PC-3 (cell line): ENCODE data around the gene ATRAID. TPM values are rescaled to one million over a fixed set of nuclear protein-coding genes. Genes with fewer than 3 reads are reported as not detected.

Source experiments
- ATAC-seq: fragments of 200-7000 bp; cut with Tn5 transposase; 2 replicates; pipeline ENCODE4 v1.9.1; 2020; ENCODE audit warnings: mild to moderate bottlenecking, moderate library complexity
- BruUV-seq: library from RNA; stranded (reverse); fragments of 400-500 nt; replicated peaks from 2 replicates; lab custom pipeline; 2021; lab: Mats Ljungman, UMichigan
- CTCF ChIA-PET: fragments of 300-600 bp; sonication (Branson Sonifier 250); formaldehyde crosslinking; loops from one replicate; lab custom pipeline; 2022; ENCODE audit warnings: antibody characterized with exemption; lab: Charles Lee
- POLR2A ChIA-PET: fragments of 300-600 bp; sonication (Branson Sonifier 250); formaldehyde crosslinking; loops from one replicate; lab custom pipeline; 2022; ENCODE audit warnings: antibody characterized with exemption; ENCODE audit not compliant: unreplicated experiment; lab: Charles Lee
- DNase-seq: peaks from one replicate; pipeline ENCODE4 v3.0.0-alpha.2; 2015
- H2AFZ ChIP-seq: fragments of 300-600 bp; sonication (generic); 2 replicates; pipeline ENCODE4 v1.6.0; 2016; ENCODE audit warnings: antibody characterized with exemption, low read length
- H3F3A ChIP-seq: fragments of 300-600 bp; sonication (generic); one replicate; pipeline ENCODE4 v1.6.0; 2017; ENCODE audit warnings: antibody characterized with exemption, low read length, control low read depth, mild to moderate bottlenecking; ENCODE audit not compliant: unreplicated experiment
- H3K27ac ChIP-seq: fragments of 300-600 bp; sonication (generic); 2 replicates; pipeline ENCODE4 v1.5.1; 2016; ENCODE audit warnings: mild to moderate bottlenecking, low read length
- H3K27me3 ChIP-seq: fragments of 300-600 bp; sonication (generic); 2 replicates; pipeline ENCODE4 v1.6.1; 2016; ENCODE audit warnings: low read length, mixed read lengths
- H3K36me3 ChIP-seq: fragments of 300-600 bp; sonication (generic); 2 replicates; pipeline ENCODE4 v1.6.1; 2016; ENCODE audit warnings: low read depth, mixed run types, low read length, mixed read lengths
- H3K4me1 ChIP-seq: fragments of 300-600 bp; sonication (generic); 2 replicates; pipeline ENCODE4 v1.5.1; 2016; ENCODE audit warnings: low read length; ENCODE audit not compliant: insufficient read depth
- H3K4me2 ChIP-seq: fragments of 300-600 bp; sonication (generic); 2 replicates; pipeline ENCODE4 v1.6.0; 2016; ENCODE audit warnings: low read length
- H3K4me3 ChIP-seq: fragments of 300-600 bp; sonication (generic); 2 replicates; pipeline ENCODE4 v1.5.1; 2016; ENCODE audit warnings: mild to moderate bottlenecking, low read length, mixed read lengths
- H3K79me2 ChIP-seq: fragments of 300-600 bp; sonication (generic); 2 replicates; pipeline ENCODE4 v1.6.1; 2017; ENCODE audit warnings: low read length, mixed read lengths
- H3K9ac ChIP-seq: fragments of 300-600 bp; sonication (generic); 2 replicates; pipeline ENCODE4 v1.6.0; 2016; ENCODE audit warnings: mild to moderate bottlenecking, low read length
- H3K9me2 ChIP-seq: fragments of 300-600 bp; sonication (generic); replicated peaks from 2 replicates; pipeline ENCODE4 v1.6.1; 2016; ENCODE audit warnings: mixed run types, low read length, mixed read lengths
- H3K9me3 ChIP-seq: fragments of 300-600 bp; sonication (generic); 2 replicates; pipeline ENCODE4 v1.6.1; 2016; ENCODE audit warnings: low read length, mixed read lengths
- H4K20me1 ChIP-seq: fragments of 300-600 bp; sonication (generic); 2 replicates; pipeline ENCODE4 v1.6.1; 2016; ENCODE audit warnings: low read length, mixed read lengths
- EZH2 ChIP-seq: fragments of 300-600 bp; sonication (generic); IDR thresholded peaks from one replicate; pipeline ENCODE4 v1.6.1; 2017; ENCODE audit warnings: antibody characterized with exemption, mild to moderate bottlenecking, low read length; ENCODE audit not compliant: unreplicated experiment
- EZH2phosphoT487 ChIP-seq: fragments of 300-600 bp; sonication (generic); IDR thresholded peaks from 2 replicates; pipeline ENCODE4 v1.6.1; 2018; ENCODE audit warnings: mild to moderate bottlenecking, antibody characterized with exemption, low read length, borderline replicate concordance
- intact Hi-C: fragments of 100-400 bp; cut with micrococcal nuclease; formaldehyde crosslinking; loops from 2 replicates; pipeline ENCODE4 v1.9.0; 2023
- total RNA-seq: library from RNA; depleted of rRNA; stranded (reverse); fragments of >200 nt; gene quantifications from 2 replicates; pipeline ENCODE4 v1.2.3, GENCODE V29; 2014
- TF ChIP-seq, protein P1 (sequence below): fragments of 300-600 bp; sonication (generic); conservative IDR thresholded peaks from 2 replicates; pipeline ENCODE4 v1.5.1; 2017; ENCODE audit warnings: antibody characterized with exemption, low read depth, mild to moderate bottlenecking, low read length

The ATRAID gene
- total RNA-seq, 1 experiment from 2014 or later = 111 TPM

DNA sequence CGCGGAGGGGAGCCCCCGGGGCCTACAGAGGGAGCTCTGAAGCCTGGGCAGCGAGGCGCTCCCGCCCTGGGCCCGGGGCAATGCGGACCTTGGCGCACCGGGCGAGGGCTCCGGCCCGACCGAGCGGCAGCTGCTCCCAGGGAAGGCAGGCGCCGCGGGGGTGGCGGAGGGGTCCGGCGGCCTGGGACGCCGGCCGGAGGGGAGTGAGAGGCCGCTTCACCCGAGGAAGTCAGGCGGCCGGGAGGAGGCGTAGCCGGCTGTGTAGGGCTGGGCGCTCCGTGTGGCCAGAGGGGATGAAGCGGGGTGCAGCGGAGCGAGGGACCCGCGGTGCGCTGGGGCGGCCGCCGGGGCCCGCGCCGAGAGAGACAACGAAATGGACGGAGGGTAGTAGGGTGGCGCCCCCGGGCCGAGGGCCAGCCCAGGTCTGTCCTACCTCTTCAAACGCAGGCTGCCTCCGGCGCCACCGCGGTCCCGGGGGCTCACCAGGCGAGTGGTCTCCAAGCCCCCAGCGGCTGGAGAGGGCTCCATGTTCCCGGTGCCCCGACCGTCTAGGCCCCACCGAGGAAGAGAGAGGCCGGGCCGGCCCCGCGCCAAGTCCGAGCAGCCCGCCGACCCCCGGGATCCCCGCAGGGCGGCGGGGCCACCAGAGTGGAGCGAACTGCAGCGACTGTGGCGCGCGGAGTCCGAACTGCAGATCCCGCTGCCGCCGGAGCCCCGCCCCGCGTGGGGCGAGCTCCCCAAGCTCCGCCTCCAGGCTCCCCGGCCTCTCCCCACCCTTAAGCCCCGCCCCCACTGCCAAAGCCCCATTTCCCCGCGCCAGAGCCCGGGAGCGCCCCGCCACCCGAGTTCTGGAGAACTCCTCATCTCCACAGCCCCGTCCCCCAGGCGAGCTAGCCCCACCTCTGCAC, 50.8 kb downstream of the ATRAID start, which contains the start of gene SLC30A3:
SLC30A3 (minus strand) TSS at position 669 of the 908 bp plus-strand sequence; CDS start at position 528, 141 bp downstream.
- TF ChIP-seq EZH2 (peak; percentile 93), EZH2phosphoT487 (peak; percentile 61; the same call in 1 of the 2 replicates)
- TF ChIP-seq, protein P1, sequence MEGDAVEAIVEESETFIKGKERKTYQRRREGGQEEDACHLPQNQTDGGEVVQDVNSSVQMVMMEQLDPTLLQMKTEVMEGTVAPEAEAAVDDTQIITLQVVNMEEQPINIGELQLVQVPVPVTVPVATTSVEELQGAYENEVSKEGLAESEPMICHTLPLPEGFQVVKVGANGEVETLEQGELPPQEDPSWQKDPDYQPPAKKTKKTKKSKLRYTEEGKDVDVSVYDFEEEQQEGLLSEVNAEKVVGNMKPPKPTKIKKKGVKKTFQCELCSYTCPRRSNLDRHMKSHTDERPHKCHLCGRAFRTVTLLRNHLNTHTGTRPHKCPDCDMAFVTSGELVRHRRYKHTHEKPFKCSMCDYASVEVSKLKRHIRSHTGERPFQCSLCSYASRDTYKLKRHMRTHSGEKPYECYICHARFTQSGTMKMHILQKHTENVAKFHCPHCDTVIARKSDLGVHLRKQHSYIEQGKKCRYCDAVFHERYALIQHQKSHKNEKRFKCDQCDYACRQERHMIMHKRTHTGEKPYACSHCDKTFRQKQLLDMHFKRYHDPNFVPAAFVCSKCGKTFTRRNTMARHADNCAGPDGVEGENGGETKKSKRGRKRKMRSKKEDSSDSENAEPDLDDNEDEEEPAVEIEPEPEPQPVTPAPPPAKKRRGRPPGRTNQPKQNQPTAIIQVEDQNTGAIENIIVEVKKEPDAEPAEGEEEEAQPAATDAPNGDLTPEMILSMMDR = no peak
- peak within 1 kb of the TSS; percentile 58 for H2AFZ ChIP-seq
- ChIA-PET POLR2A (interaction anchor here (0.6 kb wide), 1 partner anchor 177 kb away, joined by 5 read pairs; no protein-coding TSS in a partner anchor), CTCF (interaction anchor here (0.6 to 1.1 kb wide), 2 partner anchors 31 to 33 kb away, joined by 5 to 7 read pairs; no protein-coding TSS in a partner anchor)
- H3F3A ChIP-seq = no peaks in the 10 kb centered on the region
- H3K27ac ChIP-seq = no peak within 1 kb of the TSS
- H3K27me3 ChIP-seq = peaks cover 54% of the 10 kb centered on the region
- H3K79me2 ChIP-seq = no peaks in the 10 kb centered on the region
- DNase-seq (no peak), ATAC-seq (peak; percentile 50)
- BruUV-seq = no TSS peak
- no peaks in the 10 kb centered on the region for H4K20me1 ChIP-seq
- intact Hi-C loops = no loop called here
- no peaks in the 10 kb centered on the region for H3K9me2 ChIP-seq
- H3K9me3 ChIP-seq = no peaks in the 10 kb centered on the region
- peaks cover 18% of the 10 kb centered on the region; the same call in 1 of the 2 replicates for H3K4me1 ChIP-seq
- no peaks in the 10 kb centered on the region for H3K36me3 ChIP-seq
- H3K4me2 ChIP-seq = peak within 1 kb of the TSS; percentile 93
- peak within 1 kb of the TSS; percentile 71 for H3K4me3 ChIP-seq
- no peak within 1 kb of the TSS for H3K9ac ChIP-seq

DNA sequence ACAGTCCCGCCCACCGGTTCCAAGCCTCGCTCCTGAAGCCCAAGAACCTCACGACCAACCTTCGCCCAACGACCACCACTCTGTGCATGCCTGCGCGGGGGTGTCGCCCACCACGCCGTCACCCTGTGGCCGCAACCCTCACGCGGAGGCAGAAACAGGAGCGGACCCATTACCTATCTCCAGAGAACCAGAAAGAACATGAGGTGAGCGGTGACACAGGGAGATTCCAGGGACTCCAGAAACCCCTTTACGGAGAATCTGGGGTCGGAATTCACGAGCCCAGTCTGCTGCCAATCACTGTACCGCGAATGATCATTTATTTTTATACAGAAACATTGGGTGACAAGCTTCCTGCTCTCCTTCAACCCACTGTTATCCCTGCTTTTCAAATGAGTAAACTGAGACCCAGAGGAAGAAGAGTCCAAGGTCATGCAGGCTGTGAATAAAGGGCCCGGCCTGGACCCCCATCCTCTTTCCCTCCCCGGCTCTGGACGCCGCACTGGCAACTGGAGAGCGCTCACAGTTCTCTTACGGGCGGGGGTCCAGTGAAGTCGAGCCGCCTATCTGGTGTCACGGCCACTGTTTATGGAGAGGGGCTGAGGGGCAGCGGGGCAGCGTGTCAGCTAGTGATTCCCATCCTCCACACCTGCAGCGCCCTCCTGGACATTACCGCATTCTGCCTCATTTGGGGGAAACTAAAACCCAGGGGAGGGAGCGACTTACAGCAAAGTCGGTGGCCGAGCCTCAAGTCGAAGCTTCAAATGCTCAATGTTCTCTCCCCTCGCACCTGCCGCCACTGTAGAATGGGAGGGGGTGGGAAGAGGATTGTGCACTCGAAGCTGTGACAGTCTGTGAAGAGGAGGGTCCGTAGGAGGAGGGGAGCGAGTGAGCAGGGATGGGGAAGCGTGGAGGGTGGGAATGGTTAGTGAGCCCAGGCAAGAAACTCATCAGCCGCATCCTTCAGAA, 51.7 kb downstream of the ATRAID start:
- TF ChIP-seq EZH2 (peak; percentile 88), EZH2phosphoT487 (peak; percentile 73)
- TF ChIP-seq, protein P1 = no peak
- Histone ChIP-seq H3K79me2 (no peaks in the 10 kb centered on the region), H3K27me3 (peaks cover 54% of the 10 kb centered on the region), H3K36me3 (no peaks in the 10 kb centered on the region), H3K4me3 (peak overlapping the region; percentile 71), H3K4me1 (peaks cover 18% of the 10 kb centered on the region; the same call in 1 of the 2 replicates), H3K9me2 (no peaks in the 10 kb centered on the region), H2AFZ (peak overlapping the region; percentile 2; the same call in 1 of the 2 replicates), H3K9me3 (no peaks in the 10 kb centered on the region), H3K9ac (no peak overlapping the region), H3K4me2 (peak overlapping the region; percentile 93), H3F3A (no peaks in the 10 kb centered on the region), H3K27ac (no peak overlapping the region), H4K20me1 (no peaks in the 10 kb centered on the region)
- no peak for ATAC-seq
- intact Hi-C loops = no loop called here
- no peak for DNase-seq
- BruUV-seq = no TSS peak
- POLR2A ChIA-PET = interaction anchor here (0.6 kb wide), 1 partner anchor 178 kb away, joined by 5 read pairs; no protein-coding TSS in a partner anchor
- CTCF ChIA-PET = interaction anchor here (0.6 to 1.1 kb wide), 3 partner anchors 13 to 34 kb away, joined by 4 to 7 read pairs (median 5); no protein-coding TSS in a partner anchor
